HG02610 (cell line): ENCODE measurements around the gene WDR33.
"Not testable (repeated sequence)": the region's sequence is repeated elsewhere in the genome, so short reads cannot be mapped to it uniquely, and the experiment has no call there.

Source experiments
- ATAC-seq: cut with Tn5 transposase; IDR thresholded peaks from one replicate; pipeline ENCODE4 v1.9.1; 2021; ENCODE audit warnings: mild to moderate bottlenecking, moderate library complexity; ENCODE audit not compliant: unreplicated experiment

WDR33 gene

DNA sequence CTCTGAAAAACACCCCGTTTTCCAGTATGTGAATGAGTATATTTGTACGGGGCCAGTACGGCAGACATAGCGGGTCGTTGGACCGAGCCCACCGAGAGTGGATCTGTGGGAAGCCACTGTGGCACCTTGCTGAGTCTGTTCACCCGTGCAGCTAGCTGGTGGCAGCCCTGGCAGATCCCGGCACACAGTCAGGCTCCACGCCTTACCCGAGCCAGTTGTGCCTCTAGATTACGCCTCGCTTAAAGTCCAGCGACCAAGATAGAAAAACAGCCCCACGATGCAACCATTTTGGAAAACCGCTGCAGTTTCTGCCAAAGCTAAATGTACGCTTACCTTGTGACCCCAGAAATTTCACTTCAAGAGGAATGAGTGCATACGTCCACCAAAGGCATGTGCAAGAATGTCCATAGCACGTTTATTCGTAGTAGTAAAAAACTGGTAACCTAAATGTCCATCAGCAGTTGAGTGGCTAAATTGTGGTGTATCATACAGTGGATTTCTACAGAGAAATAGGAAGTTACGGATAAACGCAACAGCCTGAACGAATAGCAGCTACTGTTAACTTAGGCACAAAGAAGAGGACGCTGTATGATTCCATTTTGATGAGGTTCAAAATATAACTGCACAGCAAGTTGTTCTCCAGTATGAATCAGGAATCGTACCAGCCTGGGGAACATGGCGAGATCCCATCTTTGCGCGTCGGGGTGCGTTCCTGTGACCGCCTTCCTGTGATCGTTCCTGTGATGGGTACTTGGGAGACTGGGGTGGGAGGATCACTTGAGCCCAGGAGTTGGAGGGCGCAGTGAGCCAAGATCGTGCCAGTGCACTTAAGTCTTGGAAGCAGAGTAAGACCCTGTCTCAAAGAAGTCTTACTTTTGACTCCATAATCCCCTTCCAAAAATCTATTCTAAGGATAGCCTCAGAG lies 688 bp upstream of the WDR33 start:
- ATAC-seq = no peak

DNA sequence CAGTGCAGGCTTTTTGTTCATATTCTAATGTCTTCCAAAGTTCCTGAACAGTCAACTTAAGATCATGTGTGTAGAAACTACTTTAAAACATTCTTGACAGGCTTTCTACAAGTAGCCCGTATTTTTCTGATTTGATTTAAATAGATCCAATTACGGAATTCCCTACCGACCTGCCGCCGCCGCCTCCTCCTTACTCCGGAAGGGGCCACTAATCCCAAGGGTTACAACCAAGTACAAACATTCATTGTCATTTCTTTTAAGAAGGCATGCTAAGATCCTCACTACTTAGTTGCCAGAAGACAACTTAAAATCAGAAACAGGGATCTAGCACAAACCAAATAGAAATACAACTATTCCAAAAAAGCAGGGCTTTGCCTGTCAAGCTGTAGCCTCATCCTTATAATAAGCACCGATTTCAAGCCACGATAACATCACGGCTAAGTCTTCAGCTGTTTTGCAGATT lies 784 bp downstream of the WDR33 start:
- no peak for ATAC-seq

DNA sequence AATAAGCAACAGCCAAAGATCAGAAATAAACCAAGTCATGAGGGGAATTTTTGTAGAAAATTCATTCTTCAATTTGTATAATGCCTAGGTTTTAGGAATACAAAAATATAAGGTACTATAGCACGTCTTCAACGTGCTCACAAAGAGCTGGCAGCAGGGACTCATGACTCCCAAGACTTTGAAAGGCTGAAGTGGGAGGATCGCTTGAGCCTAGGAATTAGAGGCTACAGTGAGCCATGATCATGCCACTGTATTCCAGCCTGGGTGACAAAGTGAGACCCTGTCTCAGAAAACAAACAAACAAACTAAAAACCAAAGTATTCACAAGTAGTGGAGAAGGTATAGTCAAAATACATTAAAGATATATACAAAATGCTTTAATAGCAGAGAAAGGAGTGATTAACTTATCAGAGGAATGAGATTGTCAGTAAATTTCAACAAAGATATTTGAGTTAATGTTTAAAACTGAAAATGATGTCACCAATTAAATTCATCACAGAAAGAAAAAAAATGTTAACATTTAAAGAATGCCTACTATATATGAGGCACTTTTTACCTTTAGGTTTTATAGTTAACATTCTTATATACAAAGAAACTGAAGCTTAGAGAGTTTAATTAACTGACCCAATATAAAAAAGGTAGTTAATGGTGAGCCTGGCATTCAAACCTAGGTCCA lies 3.2 kb downstream of the WDR33 start:
- ATAC-seq = no peak

DNA sequence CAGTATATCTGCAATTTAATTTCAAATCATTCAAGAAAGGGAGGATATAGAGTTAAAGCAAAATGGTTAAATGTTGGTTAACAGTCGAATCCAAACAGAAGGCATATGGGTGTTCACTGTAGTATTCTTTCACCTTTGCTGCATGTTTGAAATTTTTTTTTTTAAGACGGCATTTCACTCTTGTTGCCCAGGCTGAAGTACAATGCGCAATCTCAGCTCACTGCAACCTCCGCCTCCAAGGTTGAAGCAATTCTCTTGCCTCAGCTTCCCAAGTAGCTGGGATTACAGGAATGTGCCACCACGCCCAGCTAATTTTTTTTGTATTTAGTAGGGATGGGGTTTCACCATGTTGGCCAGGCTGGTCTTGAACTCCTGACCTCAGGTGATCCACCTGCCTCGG lies 4.1 kb downstream of the WDR33 start:
- ATAC-seq = not testable (repeated sequence)

DNA sequence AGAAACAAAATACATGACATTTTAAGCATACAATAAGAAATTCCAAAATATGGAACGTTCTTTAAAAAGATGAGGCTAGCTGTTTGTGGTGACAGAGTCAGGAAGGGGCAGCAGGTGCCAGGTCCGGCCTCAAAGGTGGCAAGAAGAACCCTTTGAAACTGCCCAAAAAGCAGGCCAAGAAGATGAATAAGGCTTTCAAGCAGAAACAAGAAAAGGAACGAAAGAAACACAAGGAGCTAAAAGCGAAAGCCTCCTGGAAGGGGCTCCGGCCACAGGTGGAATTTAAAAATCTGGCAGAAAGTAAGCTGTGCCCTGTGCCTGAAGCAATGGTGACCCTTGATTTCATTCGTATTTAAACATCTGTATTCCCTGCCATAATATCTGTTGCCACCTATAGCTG lies 5.5 kb downstream of the WDR33 start:
- ATAC-seq = no peak

DNA sequence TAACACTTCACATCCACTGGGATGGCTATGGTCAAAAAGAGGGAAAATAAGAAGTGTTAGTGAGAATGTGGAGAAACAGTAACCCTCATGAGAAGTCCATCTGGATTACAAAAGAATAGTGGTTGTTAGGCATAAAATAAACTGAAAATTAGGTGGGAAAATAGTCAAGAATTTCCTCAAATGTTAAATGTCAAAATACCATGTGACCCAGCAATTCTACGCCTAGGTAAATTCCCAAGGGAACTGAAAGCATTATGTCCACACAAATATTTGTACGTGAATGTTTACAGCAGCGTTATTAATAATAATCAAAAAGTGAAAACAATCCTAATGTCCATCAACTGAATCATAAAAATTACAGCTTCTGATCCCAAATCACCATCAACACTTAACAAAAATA lies 11.0 kb downstream of the WDR33 start:
- ATAC-seq = no peak

DNA sequence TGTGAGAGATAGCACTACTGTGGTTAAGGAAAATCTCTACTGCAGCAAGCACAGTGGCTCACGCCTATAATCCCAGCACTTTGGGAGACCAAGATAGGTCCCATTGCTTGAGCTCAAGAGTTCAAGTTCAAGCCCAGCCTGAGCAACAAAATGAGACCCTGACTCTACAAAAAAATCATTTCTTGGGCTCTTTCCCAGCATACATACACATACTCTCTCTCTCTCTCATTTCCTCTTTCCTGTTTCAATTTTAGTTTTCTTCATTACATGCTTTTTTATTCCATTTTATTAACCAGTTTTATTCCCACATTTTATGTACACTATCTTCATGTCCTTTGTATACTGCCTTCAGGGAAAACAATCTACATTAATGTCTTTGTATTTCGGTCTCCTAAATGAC lies 14.6 kb downstream of the WDR33 start:
- ATAC-seq = no peak

DNA sequence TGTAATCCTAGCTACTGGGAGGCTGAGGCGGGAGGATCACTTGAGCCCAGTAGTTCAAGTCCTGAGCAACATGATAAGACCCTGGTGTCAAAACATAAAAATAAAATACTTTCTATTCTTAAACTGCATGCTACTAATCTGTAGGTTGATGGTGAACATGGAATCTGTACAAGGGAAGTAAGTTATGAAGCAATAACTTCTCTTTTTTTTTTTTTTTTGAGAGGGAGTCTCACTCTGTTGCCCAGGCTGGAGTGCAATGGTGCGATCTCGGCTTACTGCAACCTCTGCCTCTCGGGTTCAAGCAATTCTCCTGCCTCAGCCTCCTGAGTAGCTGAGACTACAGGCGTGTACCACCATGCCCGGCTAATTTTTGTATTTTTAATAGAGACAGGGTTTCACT lies 16.1 kb downstream of the WDR33 start:
- not testable (repeated sequence) for ATAC-seq

DNA sequence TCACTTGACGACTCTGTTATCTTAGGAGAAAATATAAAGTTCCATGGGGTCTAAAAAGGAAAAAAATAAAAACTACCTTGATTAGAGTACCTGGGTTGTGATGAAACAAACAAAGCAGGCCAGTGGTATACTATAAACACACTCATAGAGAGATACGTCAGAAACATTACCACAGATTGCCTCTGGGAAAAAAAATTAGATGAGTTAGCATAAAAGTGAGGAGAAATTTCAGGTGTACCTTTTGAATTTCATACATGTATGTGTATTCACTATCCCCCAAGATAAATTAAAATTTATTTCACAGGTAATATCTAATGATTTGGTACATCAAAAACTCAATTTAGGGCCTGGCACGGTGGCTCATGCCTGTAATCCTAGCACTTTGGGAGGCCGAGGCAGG lies 18.2 kb downstream of the WDR33 start:
- ATAC-seq = no peak

DNA sequence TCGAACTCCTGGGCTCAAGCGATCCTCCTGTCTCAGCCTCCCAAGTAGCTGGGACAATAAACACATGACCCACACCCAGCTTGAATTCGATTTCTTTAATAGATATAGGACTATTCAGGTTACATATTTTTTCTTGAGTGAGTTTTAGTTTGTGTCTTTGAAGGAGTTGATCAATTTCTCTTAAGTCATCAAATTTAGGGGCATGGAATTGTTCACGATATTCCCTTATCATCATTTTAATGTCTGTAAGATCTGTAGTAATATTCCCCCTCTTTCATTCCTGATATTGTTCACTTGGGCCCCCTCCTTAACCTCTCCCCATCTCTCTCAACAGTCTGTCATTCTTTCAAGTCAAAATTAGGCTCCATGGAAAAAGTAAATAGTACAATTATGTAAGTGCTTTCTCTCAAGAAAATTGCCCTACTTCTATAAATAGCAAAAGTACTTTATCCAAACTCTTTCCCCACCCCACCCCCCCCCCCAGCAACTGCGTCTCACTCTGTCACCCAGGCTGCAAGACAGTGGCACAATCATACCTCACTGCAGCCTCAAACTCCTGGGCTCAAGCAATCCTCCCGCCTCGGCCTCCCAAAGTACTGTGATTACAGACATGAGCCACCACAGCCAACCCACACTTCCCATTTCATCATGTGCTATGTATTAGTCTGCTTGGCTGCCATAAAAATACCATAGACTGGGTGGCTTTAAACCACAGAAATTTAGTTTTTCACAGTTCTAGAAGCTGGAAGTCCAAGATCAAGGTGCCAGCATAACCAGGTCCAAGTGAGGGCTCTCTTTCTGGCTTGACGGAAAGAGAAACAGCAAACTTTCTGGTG lies 20.1 kb downstream of the WDR33 start:
- ATAC-seq = no peak

DNA sequence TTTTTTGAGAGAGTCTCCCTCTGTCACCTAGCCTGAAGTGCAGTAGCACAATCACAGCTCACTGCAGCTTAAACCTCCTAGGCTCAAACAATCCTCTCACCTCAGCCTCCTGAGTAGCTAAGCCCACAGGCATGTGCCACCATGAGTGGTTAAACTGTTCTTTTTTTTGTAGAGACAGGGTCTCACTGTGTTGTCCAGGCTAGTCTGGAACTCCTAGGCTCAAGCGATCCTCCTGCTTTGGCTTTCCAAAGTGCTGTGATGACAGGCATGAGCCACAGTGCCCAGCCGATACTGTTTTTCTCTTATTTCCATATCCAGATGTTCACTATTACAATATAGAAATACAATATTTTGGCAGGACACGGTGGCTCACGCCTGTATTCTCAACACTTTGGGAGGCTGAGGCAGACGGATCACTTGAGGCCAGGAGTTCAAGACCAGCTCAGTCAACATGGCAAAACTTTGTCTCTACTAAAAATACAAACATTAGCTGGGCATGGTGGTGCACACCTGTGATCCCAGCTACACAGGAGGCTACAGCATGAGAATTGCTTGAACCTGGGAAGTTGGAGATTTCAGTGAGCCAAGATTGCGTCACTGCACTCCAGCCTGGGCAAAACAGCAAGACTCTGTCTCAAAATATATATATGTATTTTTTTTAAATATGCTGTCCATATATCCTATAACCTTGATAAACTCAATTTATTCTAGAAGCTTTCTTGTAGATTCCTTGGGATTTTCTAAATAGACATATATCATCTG lies 24.7 kb downstream of the WDR33 start:
- ATAC-seq = no peak

DNA sequence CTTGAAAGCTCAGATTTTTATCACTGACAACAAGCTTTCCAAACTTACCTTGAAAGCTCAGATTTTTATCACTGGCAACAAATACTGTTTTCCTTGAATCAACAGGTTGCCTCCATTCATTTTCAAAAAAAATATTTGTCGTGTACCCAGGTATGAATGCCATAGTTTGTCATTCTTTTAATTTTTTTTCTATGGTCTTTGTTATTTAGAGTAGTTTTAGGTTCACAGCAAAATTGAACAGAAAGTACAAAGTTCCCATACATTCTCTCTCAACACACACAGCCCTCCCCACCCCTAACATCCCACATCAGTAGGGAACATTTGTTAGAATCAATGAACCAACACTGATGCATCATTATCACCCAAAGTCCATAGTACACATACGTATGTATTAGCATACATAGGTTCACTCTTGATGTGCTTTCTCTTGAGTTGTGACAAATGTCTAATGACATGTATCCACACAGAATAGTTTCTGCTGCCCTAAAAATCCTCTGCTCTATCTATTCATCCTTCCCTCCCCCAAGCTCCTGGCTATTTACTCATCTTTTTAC lies 25.9 kb downstream of the WDR33 start:
- ATAC-seq = no peak

DNA sequence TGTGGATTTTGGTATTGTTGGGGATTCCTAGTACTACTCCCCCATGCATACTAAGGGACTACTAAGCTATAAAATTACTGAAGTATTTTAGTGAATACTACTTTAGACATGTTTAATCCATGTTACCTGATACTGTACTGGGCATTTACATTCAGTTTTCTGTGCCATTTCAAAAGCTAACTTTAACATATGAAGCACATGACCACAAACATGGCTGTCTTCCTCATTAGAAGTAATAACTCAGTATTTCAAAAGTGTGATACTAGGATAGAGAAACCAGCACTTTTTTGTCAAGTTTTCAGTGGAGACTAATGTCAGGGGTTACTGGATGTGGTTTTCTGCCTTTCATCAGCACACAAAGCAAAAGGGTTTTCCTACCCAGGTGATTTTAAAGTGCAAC lies 27.9 kb downstream of the WDR33 start:
- ATAC-seq = no peak

DNA sequence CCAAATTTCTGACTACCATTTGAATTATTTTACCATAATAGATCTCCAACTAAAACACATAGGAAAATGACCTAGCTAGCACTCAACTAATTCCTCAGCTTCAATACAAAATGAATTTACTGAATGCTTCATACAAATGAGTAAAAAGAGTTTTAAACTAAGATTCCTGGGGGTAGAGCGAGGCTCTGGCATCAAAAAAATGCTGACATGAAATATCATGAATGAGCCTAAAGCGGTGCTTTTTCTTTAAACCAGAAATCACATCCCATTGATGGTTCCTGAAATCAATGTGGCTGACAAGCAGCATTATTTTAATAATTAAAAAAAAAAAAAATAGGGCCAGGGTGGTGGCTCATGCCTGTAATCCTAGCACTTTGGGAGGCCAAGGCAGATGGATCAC lies 32.1 kb downstream of the WDR33 start:
- ATAC-seq = no peak

DNA sequence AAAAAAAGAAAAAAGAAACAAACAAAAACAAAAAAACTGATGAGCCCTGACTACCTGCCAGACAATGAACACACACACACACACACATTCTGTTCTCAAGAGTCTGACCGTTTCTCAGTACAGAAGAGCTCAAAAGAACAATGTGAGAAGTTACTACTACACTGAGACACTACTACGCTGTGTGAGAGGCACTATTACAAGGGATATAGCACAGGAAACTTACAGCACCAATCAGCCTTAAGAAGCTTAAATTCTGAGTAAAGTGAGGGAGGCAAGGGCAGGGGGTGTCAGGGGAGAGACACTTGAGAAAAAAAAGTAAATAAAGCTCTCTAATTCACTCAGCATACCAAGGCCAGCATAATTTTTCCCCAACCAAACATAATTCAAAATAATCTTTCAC lies 32.5 kb downstream of the WDR33 start:
- ATAC-seq = no peak

DNA sequence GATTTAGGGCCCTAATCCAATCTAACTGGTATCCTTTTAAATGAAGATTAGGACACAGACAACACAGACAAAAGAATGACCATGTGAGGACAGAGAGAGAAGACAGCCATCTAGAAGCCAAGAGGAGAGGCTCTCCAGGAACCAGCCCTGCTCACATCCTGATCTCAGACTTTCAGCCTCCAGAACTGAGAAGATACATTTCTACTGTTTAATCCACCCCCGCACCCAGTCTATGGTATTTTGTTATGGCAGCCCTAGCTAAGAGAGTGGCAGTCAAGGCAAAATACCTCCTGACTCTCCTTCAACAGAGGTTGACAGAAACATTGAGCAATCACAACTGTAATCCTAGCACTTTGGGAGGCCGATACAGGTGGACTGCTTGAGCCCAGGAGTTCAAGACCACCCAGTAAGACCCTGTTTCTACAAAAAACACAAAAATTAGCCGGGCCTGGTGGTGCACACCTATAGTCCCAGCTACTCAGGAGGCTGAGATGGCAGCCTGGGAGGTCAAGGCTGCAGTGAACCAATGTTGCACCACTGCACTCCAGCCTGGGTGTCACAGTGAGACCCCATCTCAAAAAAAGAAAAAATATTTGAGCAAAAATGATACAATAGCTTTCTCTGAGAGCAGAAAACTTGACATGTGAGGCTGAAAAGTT lies 34.7 kb downstream of the WDR33 start:
- no peak for ATAC-seq

DNA sequence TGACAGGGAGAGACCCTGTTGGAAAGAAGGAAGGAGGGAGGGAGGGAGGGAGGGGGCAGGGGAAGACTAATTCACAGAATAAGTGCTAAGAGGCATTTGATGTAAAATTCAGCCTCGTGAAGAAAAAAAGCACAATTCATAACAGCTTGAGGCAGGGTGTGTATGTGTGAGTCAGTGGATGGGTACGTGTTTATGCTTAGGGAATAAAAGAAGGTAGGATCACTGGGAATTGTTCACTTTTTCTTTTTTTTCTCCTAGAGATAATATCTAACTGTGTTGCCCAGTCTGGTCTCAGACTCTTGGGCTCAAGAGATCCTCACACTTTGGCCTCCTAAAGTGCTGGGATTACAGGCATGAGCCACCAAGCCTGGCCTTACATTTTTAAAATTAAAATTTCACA lies 39.2 kb downstream of the WDR33 start:
- no peak for ATAC-seq

DNA sequence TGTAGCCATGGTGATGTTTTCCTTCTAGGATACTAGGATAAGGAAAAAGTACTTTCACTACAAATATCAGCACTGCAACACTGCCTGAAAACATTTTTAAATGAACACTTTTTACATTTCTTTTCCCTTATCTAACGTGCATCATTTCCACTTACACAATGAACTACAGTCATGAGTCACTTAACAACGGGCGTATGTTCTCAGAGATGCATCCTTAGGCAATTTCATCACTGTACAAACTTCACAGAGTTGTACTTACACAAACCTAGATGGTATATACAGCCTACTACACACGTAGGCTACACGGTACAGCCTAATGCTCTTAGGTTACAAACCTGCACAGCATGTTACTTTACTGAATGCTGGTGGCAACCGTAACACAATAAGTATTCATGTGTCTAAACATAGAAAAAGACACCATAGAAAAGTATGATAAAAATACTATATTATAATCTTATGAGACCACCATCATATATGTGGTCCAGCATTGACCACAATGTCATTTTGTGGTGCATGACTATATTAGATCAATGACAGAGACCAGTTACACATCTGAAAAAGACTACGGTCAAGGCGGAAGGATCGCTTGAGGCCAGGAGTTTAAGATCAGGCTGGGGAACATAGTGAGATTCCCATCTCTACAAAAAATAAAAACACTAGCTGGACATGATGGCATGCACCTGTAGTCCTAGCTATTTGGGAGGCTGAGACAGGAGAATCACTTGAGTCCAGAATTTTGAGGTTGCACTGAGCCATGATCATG lies 39.8 kb downstream of the WDR33 start:
- ATAC-seq = no peak

DNA sequence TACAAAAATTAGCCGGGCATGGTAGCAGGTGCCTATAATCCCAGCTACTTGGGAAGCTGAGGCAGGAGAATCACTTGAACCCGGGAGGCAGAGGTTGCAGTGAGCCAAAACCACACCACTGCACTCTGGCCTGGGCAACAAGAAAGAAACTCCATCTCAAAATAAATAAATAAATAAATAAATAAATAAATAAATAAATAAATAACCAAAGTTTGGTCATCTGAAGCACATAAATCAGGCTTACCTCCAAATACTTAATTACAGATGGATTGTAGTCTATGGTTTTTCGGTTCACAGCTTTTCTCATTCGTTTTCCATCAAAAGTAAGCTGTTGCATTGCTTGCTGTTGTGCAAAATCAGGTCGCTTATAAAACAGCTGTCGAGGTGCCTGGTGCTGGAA lies 40.4 kb downstream of the WDR33 start:
- not testable (repeated sequence) for ATAC-seq
